ENCODE data around the gene DOCK3.

DOCK3 gene

DNA sequence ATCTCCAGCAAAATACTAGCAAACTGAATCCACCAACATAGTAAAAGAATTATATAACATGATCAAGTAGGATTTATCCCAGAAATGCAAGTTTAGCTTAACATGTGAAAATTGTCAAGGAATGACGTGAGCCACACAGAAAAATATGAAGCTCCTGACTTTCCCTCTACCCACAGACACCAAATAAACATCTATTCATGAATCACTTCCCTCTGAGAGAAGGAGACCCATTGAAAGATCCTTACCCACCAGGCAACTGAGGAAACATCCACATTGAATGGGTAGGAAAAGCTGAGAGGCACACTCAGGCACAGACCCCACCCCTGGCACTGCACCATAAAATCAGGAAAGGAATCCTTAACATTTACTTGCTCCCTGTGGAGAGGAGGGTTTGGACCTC lies 608.2 kb downstream of the DOCK3 start:
- Histone ChIP-seq H3K36me3 (ENCODE audit: insufficient read depth) (no peaks in the 10 kb centered on the region), H3K4me2 (no peak overlapping the region), H3K79me2 (ENCODE audit: insufficient read depth, low read depth) (no peaks in the 10 kb centered on the region), H3K4me1 (ENCODE audit: low read depth, poor library complexity, severe bottlenecking) (no peaks in the 10 kb centered on the region), H4K20me1 (ENCODE audit: insufficient read depth) (no peaks in the 10 kb centered on the region), H3K4me3 (IDR thresholded peaks at IDR 0.05; ENCODE audit: insufficient read depth, low read depth, low read length) (no peak overlapping the region), H3K27me3 (ENCODE audit: insufficient read depth, low read depth) (no peaks in the 10 kb centered on the region), H2AFZ (ENCODE audit: low read depth) (no peak overlapping the region), H3K27ac (no peak overlapping the region), H3K9ac (no peak overlapping the region)
- TF ChIP-seq, protein P1, sequence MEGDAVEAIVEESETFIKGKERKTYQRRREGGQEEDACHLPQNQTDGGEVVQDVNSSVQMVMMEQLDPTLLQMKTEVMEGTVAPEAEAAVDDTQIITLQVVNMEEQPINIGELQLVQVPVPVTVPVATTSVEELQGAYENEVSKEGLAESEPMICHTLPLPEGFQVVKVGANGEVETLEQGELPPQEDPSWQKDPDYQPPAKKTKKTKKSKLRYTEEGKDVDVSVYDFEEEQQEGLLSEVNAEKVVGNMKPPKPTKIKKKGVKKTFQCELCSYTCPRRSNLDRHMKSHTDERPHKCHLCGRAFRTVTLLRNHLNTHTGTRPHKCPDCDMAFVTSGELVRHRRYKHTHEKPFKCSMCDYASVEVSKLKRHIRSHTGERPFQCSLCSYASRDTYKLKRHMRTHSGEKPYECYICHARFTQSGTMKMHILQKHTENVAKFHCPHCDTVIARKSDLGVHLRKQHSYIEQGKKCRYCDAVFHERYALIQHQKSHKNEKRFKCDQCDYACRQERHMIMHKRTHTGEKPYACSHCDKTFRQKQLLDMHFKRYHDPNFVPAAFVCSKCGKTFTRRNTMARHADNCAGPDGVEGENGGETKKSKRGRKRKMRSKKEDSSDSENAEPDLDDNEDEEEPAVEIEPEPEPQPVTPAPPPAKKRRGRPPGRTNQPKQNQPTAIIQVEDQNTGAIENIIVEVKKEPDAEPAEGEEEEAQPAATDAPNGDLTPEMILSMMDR (conservative IDR thresholded peaks at IDR 0.05; ENCODE audit: low read depth, low read length), result no peak

DNA sequence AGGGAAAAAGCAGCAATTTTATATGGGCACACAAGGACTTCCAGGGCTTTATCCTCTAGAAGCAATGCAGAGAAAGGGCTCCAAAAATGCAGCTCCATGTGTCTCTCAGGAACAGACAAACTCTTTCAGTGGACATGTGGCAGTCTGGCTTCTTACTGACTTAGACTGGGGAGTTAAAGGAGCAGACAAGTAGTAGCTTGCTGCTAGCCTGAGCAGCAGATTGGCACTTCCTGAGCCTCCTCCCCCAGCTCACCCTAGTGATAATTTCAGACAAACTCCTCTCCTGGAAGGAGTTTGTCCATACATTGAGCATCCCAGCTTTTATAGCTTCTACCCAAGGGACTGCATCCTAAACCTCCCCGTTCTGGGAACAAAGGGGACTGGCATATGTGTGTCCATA lies 608.7 kb downstream of the DOCK3 start:
- TF ChIP-seq, protein P1 (conservative IDR thresholded peaks at IDR 0.05; ENCODE audit: low read depth, low read length), result no peak
- Histone ChIP-seq H3K27me3 (ENCODE audit: insufficient read depth, low read depth) (no peaks in the 10 kb centered on the region), H3K27ac (no peak overlapping the region), H3K4me2 (no peak overlapping the region), H3K36me3 (ENCODE audit: insufficient read depth) (no peaks in the 10 kb centered on the region), H3K4me3 (IDR thresholded peaks at IDR 0.05; ENCODE audit: insufficient read depth, low read depth, low read length) (no peak overlapping the region), H3K4me1 (ENCODE audit: low read depth, poor library complexity, severe bottlenecking) (no peaks in the 10 kb centered on the region), H3K79me2 (ENCODE audit: insufficient read depth, low read depth) (no peaks in the 10 kb centered on the region), H2AFZ (ENCODE audit: low read depth) (no peak overlapping the region), H4K20me1 (ENCODE audit: insufficient read depth) (no peaks in the 10 kb centered on the region), H3K9ac (no peak overlapping the region)

DNA sequence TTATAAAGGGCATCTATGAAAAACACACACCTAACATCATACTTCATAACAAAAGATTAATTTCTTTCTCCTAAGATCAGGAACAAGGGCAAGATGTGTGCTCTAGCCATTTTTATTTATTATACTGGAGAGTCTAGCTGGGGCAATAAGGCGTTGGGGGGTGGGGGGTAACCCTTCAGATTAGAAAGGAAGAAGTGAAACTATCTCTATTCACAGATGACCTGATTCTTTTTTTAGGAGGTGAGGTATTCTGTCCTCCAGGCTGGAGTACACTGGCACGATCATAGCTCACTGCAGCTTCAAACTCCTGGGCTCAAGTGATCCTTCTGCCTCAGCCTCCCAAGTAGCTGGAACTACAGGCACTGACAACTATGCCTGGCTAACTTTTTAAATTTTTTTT lies 620.9 kb downstream of the DOCK3 start:
- no peaks in the 10 kb centered on the region for H3K79me2 ChIP-seq (ENCODE audit: insufficient read depth, low read depth)
- H3K27me3 ChIP-seq (ENCODE audit: insufficient read depth, low read depth), result no peaks in the 10 kb centered on the region
- H3K4me3 ChIP-seq (IDR thresholded peaks at IDR 0.05; ENCODE audit: insufficient read depth, low read depth, low read length), result no peak overlapping the region
- H3K36me3 ChIP-seq (ENCODE audit: insufficient read depth), result no peaks in the 10 kb centered on the region
- TF ChIP-seq, protein P1 (conservative IDR thresholded peaks at IDR 0.05; ENCODE audit: low read depth, low read length), result no peak
- H3K27ac ChIP-seq, result no peak overlapping the region
- no peak overlapping the region for H3K9ac ChIP-seq
- no peak overlapping the region for H3K4me2 ChIP-seq
- H4K20me1 ChIP-seq (ENCODE audit: insufficient read depth), result no peaks in the 10 kb centered on the region
- no peak overlapping the region for H2AFZ ChIP-seq (ENCODE audit: low read depth)
- H3K4me1 ChIP-seq (ENCODE audit: low read depth, poor library complexity, severe bottlenecking), result no peaks in the 10 kb centered on the region

DNA sequence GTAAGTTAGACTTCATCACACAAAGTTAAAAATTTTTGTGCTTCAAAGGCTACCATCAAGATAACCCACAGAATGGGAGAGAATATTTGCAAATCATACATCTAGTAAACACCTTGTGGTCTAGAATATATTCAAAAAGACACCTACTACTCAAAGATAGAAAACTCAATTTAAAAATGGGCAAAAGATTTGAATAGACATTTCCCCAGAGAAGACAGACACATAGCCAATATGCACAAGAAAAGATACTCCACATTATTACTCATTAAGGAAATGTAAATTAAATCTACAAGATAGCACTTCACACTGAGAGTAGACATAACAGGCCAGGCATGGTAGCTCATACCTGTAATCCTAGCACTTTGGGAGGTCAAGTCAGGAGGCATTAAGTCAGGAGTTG lies 622.6 kb downstream of the DOCK3 start:
- H2AFZ ChIP-seq (ENCODE audit: low read depth), result no peak overlapping the region
- no peaks in the 10 kb centered on the region for H3K79me2 ChIP-seq (ENCODE audit: insufficient read depth, low read depth)
- TF ChIP-seq, protein P1 (conservative IDR thresholded peaks at IDR 0.05; ENCODE audit: low read depth, low read length), result no peak
- H3K9ac ChIP-seq, result no peak overlapping the region
- H3K4me2 ChIP-seq, result no peak overlapping the region
- H3K27me3 ChIP-seq (ENCODE audit: insufficient read depth, low read depth), result no peaks in the 10 kb centered on the region
- no peaks in the 10 kb centered on the region for H3K4me1 ChIP-seq (ENCODE audit: low read depth, poor library complexity, severe bottlenecking)
- no peaks in the 10 kb centered on the region for H4K20me1 ChIP-seq (ENCODE audit: insufficient read depth)
- no peaks in the 10 kb centered on the region for H3K36me3 ChIP-seq (ENCODE audit: insufficient read depth)
- no peak overlapping the region for H3K27ac ChIP-seq
- H3K4me3 ChIP-seq (IDR thresholded peaks at IDR 0.05; ENCODE audit: insufficient read depth, low read depth, low read length), result no peak overlapping the region

DNA sequence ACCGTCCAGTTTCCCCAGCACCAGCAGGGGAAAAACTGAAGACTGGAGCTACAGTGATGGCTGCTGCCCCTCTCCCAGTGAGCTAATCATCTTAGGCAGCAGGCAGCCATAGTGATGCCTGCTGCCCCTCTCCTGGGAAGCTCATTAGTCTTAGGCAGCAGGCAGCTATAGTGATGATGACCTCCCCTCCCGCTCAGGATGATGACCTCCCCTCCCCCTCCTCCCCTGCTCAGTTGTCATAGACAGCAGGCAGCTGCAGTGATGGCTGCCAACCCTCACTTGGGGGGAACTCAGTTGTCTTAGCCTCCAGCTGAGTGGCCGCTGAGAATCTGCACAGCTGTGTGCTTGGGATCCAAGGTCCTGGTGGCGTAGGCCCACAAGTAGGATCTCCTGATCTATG lies 629.5 kb downstream of the DOCK3 start:
- Histone ChIP-seq H3K4me2 (no peak overlapping the region), H3K79me2 (ENCODE audit: insufficient read depth, low read depth) (no peaks in the 10 kb centered on the region), H2AFZ (ENCODE audit: low read depth) (no peak overlapping the region), H4K20me1 (ENCODE audit: insufficient read depth) (no peaks in the 10 kb centered on the region), H3K27me3 (ENCODE audit: insufficient read depth, low read depth) (no peaks in the 10 kb centered on the region), H3K36me3 (ENCODE audit: insufficient read depth) (no peaks in the 10 kb centered on the region), H3K4me1 (ENCODE audit: low read depth, poor library complexity, severe bottlenecking) (no peaks in the 10 kb centered on the region), H3K27ac (no peak overlapping the region), H3K4me3 (IDR thresholded peaks at IDR 0.05; ENCODE audit: insufficient read depth, low read depth, low read length) (no peak overlapping the region), H3K9ac (no peak overlapping the region)
- TF ChIP-seq, protein P1 (conservative IDR thresholded peaks at IDR 0.05; ENCODE audit: low read depth, low read length), result no peak

All from KMS-11 (cell line).